ENCODE data around the gene SEC23B.

DNA sequence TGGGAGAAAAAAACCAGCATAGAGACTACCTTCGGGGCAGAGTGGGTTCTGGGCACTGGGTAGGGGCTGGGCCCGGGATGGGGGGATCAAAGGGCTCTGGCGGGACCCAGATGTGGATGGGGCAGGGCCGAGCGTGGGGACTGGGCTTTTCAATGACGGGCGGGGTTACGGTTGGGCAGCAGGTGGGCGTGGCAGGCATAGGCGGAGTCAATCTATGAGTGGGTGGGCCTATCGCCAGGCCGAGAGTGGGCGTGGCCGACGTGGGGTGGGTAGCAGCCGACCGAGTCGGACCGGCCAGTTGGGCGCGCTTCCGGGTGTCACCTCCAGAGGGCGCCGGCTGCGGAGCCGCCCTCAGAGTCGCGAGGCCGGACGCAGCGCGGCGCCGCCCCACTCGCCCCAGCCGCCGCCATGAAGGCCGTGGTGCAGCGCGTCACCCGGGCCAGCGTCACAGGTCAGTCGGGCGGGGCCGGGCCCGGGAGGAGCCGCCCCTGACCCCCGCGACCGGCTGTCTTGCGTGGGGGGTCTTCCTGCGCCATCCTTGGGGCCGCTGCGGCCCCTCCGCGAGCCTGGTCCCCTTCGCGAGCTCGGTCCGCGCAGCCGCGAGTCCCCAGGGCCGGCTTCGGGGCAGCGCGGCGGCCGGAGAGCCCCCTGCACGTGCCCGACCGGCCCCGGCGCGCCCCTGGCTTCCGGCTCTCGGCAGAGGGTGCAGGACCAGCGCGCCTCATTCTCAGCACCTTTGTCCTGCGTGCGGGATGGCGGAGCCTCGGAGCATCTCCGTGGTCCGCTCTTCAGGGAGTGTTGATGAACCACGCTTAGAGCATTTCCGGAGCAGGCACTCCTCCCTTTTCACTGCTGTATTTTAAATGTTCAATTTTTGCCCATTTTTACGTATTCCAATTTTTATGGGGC is 80.2 kb downstream of the SEC23B start, which contains the start of gene DTD1:
- TF ChIP-seq POLR2A (IDR thresholded peaks at IDR 0.05): peak; percentile 55
- TF ChIP-seq, protein P1, sequence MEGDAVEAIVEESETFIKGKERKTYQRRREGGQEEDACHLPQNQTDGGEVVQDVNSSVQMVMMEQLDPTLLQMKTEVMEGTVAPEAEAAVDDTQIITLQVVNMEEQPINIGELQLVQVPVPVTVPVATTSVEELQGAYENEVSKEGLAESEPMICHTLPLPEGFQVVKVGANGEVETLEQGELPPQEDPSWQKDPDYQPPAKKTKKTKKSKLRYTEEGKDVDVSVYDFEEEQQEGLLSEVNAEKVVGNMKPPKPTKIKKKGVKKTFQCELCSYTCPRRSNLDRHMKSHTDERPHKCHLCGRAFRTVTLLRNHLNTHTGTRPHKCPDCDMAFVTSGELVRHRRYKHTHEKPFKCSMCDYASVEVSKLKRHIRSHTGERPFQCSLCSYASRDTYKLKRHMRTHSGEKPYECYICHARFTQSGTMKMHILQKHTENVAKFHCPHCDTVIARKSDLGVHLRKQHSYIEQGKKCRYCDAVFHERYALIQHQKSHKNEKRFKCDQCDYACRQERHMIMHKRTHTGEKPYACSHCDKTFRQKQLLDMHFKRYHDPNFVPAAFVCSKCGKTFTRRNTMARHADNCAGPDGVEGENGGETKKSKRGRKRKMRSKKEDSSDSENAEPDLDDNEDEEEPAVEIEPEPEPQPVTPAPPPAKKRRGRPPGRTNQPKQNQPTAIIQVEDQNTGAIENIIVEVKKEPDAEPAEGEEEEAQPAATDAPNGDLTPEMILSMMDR (IDR thresholded peaks at IDR 0.05): peak; percentile 66 to 73 (median 68)

All from right lobe of liver (tissue), 4 donors.